Nephron (organoid): Measurements from ENCODE around the gene MKNK2.
A peak's percentile ranks its signal among the peaks of the same experiment; 100 is the strongest.

Source experiments
- H3K27ac Mint-ChIP-seq, 3 experiments: 2 replicates each; pipeline ENCODE4 v1.8.0; 2020; ENCODE audit warnings: mixed read lengths in 3 of 3, mild to moderate bottlenecking in 2 of 3, moderate library complexity in 1 of 3
- H3K27me3 Mint-ChIP-seq: 2 replicates; pipeline ENCODE4 v1.8.0; 2021; ENCODE audit warnings: low read depth, mild to moderate bottlenecking, moderate library complexity, mixed read lengths
- H3K36me3 Mint-ChIP-seq: 2 replicates; pipeline ENCODE4 v1.8.0; 2020; ENCODE audit warnings: low read depth, mixed read lengths
- H3K4me1 Mint-ChIP-seq: 2 replicates; pipeline ENCODE4 v1.8.0; 2020; ENCODE audit warnings: mixed read lengths
- H3K4me3 Mint-ChIP-seq, 3 experiments: 2 replicates each; pipeline ENCODE4 v1.8.0; 2020; ENCODE audit warnings: mild to moderate bottlenecking in 3 of 3, mixed read lengths in 3 of 3, moderate library complexity in 2 of 3
- H3K9me3 Mint-ChIP-seq: 2 replicates; pipeline ENCODE4 v1.8.0; 2020; ENCODE audit warnings: mixed read lengths
- CTCF ChIP-seq, 3 experiments: fragments of 200-600 bp; sonication (generic); IDR thresholded peaks; one replicate each; pipeline ENCODE4 v1.5.0; 2021; ENCODE audit warnings: antibody characterized with exemption in 3 of 3; ENCODE audit not compliant: unreplicated experiment in 3 of 3

MKNK2 gene

GRCh38 chr19:2046046-2046907 is 4.8 kb downstream of the MKNK2 start:
- Mint-ChIP-seq H3K4me3 (no peak overlapping the region), H3K27me3 (no peaks in the 10 kb centered on the region), H3K4me1 (peaks cover 5% of the 10 kb centered on the region), H3K9me3 (no peaks in the 10 kb centered on the region), H3K36me3 (peaks cover 3% of the 10 kb centered on the region), H3K27ac (no peak overlapping the region)
- no peak for TF ChIP-seq CTCF (IDR thresholded peaks at IDR 0.05; ENCODE audit: unreplicated experiment in 3 of 3)

GRCh38 chr19:2045501-2046045 is 5.5 kb downstream of the MKNK2 start:
- no peak overlapping the region for H3K4me3 Mint-ChIP-seq

GRCh38 chr19:2044709-2045500 is 6.1 kb downstream of the MKNK2 start:
- H3K4me3 Mint-ChIP-seq, result no peak overlapping the region

More at GRCh38 chr19:2045501-2046045, 5.5 kb downstream of the MKNK2 start:
- H3K27ac Mint-ChIP-seq, result no peak overlapping the region
- no peaks in the 10 kb centered on the region for H3K27me3 Mint-ChIP-seq
- H3K9me3 Mint-ChIP-seq, result no peaks in the 10 kb centered on the region
- peaks cover 5% of the 10 kb centered on the region for H3K4me1 Mint-ChIP-seq
- TF ChIP-seq CTCF (IDR thresholded peaks at IDR 0.05; ENCODE audit: unreplicated experiment in 3 of 3), result no peak
- H3K36me3 Mint-ChIP-seq, result peaks cover 3% of the 10 kb centered on the region

GRCh38 chr19:2043961-2044708 is 6.9 kb downstream of the MKNK2 start:
- no peak for TF ChIP-seq CTCF (IDR thresholded peaks at IDR 0.05; ENCODE audit: unreplicated experiment in 3 of 3)
- Mint-ChIP-seq H3K27ac (no peak overlapping the region), H3K27me3 (no peaks in the 10 kb centered on the region)

More at GRCh38 chr19:2044709-2045500, 6.1 kb downstream of the MKNK2 start:
- Mint-ChIP-seq H3K9me3 (no peaks in the 10 kb centered on the region), H3K27ac (no peak overlapping the region), H3K4me1 (peaks cover 5% of the 10 kb centered on the region), H3K36me3 (peaks cover 3% of the 10 kb centered on the region), H3K27me3 (no peaks in the 10 kb centered on the region)
- TF ChIP-seq CTCF (IDR thresholded peaks at IDR 0.05; ENCODE audit: unreplicated experiment in 3 of 3), result no peak

GRCh38 chr19:2043251-2043641 is 7.8 kb downstream of the MKNK2 start:
- H3K4me3 Mint-ChIP-seq, result peak overlapping the region; percentile 21 to 43 (median 32)
- H3K27me3 Mint-ChIP-seq, result no peaks in the 10 kb centered on the region
- no peaks in the 10 kb centered on the region for H3K9me3 Mint-ChIP-seq
- no peak for TF ChIP-seq CTCF (IDR thresholded peaks at IDR 0.05; ENCODE audit: unreplicated experiment in 3 of 3)
- no peaks in the 10 kb centered on the region for H3K4me1 Mint-ChIP-seq
- peak overlapping the region in 2 of 3 experiments; percentile 42 to 51 for H3K27ac Mint-ChIP-seq
- peaks cover 3% of the 10 kb centered on the region for H3K36me3 Mint-ChIP-seq

More at GRCh38 chr19:2043961-2044708, 6.9 kb downstream of the MKNK2 start:
- no peaks in the 10 kb centered on the region for H3K9me3 Mint-ChIP-seq
- H3K4me3 Mint-ChIP-seq, result peak overlapping the region in 1 of 3 experiments; percentile 34
- peaks cover 3% of the 10 kb centered on the region for H3K36me3 Mint-ChIP-seq
- H3K4me1 Mint-ChIP-seq, result no peaks in the 10 kb centered on the region
